HCT116 (cell line): ENCODE data around the gene TAF5L. TPM values are rescaled to one million over a fixed set of nuclear protein-coding genes. Genes with fewer than 3 reads are reported as not detected.
A peak's percentile ranks its signal among the peaks of the same experiment; 100 is the strongest.

ENCODE experiments used
- ATAC-seq: fragments of 200-7000 bp; cut with Tn5 transposase; 2 replicates; pipeline ENCODE4 v1.9.1; 2020; ENCODE audit warnings: mild to moderate bottlenecking, moderate library complexity
- Bru-seq: library from RNA; stranded (reverse); fragments of 400-500 nt; gene quantifications from one replicate; lab custom pipeline; 2021; lab: Mats Ljungman, UMichigan
- BruChase-seq, 2 experiments: library from RNA; stranded (reverse); fragments of 400-500 nt; gene quantifications; one replicate each; lab custom pipeline; 2021; lab: Mats Ljungman, UMichigan
- BruUV-seq: library from RNA; stranded (reverse); fragments of 400-500 nt; replicated peaks from 2 replicates; lab custom pipeline; 2021; lab: Mats Ljungman, UMichigan
- CTCF ChIA-PET: fragments of 300-600 bp; sonication (Branson Sonifier 250); formaldehyde crosslinking; loops from one replicate; lab custom pipeline; 2021; ENCODE audit warnings: antibody characterized with exemption; lab: Charles Lee
- POLR2A ChIA-PET: fragments of 300-600, 350-600 bp; sonication (Branson Sonifier 250); formaldehyde crosslinking; loops from one replicate; lab custom pipeline; 2021; ENCODE audit warnings: antibody characterized with exemption; lab: Charles Lee
- RAD21 ChIA-PET, 2 experiments: fragments of 300-600 bp; sonication (Branson Sonifier 250); formaldehyde crosslinking; loops; one replicate each; lab custom pipeline; 2023; ENCODE audit warnings: low total read pairs in 2 of 2; ENCODE audit not compliant: uncharacterized antibody in 2 of 2, unreplicated experiment in 2 of 2, low non-redundant PET in 1 of 2; lab: Charles Lee
- DNase-seq: peaks from one replicate; pipeline ENCODE4 v3.0.0-alpha.2; 2010; ENCODE audit warnings: low read depth, low spot score
- H2AFZ ChIP-seq: fragments of 200-600 bp; shearing (Covaris generic), sonication (generic); 2 replicates; pipeline ENCODE4 v1.6.1; 2017; ENCODE audit warnings: low read depth, mixed run types, mixed read lengths, antibody characterized with exemption, low read length; ENCODE audit not compliant: poor library complexity, severe bottlenecking
- H3K27ac ChIP-seq: 2 replicates; pipeline ENCODE4 v1.5.1; 2012; ENCODE audit warnings: low read depth, low read length
- H3K27me3 ChIP-seq: fragments of 200-600 bp; sonication (generic); 2 replicates; pipeline ENCODE4 v1.6.1; 2016; ENCODE audit warnings: mixed run types, low read length, mixed read lengths; ENCODE audit not compliant: insufficient read depth
- H3K36me3 ChIP-seq, 2 experiments: fragments of 200-500 bp in 1 of 2; fragments of 200-600 bp in 1 of 2; sonication (Bioruptor generic) in 1 of 2; sonication (generic) in 1 of 2; 2 replicates each; pipeline versions ENCODE4 v1.5.1 to v1.6.1; 2014 to 2016; ENCODE audit warnings: low read length in 2 of 2, inconsistent platforms in 1 of 2, mixed read lengths in 1 of 2, mixed run types in 1 of 2; ENCODE audit not compliant: insufficient read depth in 2 of 2, control insufficient read depth in 1 of 2
- H3K4me1 ChIP-seq, 2 experiments: fragments of 200-600 bp in 1 of 2; sonication (generic) in 1 of 2; 2 replicates each; pipeline versions ENCODE4 v1.5.1 to v1.6.1; 2012 to 2017; ENCODE audit warnings: low read length in 2 of 2, inconsistent platforms in 1 of 2, mild to moderate bottlenecking in 1 of 2, mixed read lengths in 1 of 2, mixed run types in 1 of 2, moderate library complexity in 1 of 2; ENCODE audit not compliant: insufficient read depth in 2 of 2, control insufficient read depth in 1 of 2
- H3K4me2 ChIP-seq: fragments of 200-600 bp; sonication (generic); 2 replicates; pipeline ENCODE4 v1.6.1; 2017; ENCODE audit warnings: mixed run types, low read length, mixed read lengths
- H3K4me3 ChIP-seq, 2 experiments: fragments of 200-600 bp in 1 of 2; sonication (generic) in 1 of 2; replicated peaks in 1 of 2; 2 replicates each; pipeline ENCODE4 v1.5.1; 2011 to 2016; ENCODE audit warnings: low read length in 2 of 2, control low read depth in 1 of 2, low read depth in 1 of 2, mild to moderate bottlenecking in 1 of 2, mixed read lengths in 1 of 2, mixed run types in 1 of 2
- H3K79me2 ChIP-seq: fragments of 200-600 bp; sonication (generic); 2 replicates; pipeline ENCODE4 v1.6.1; 2017; ENCODE audit warnings: mild to moderate bottlenecking, mixed run types, low read length, moderate library complexity, mixed read lengths; ENCODE audit not compliant: insufficient read depth
- H3K9ac ChIP-seq: fragments of 200-600 bp; sonication (generic); 2 replicates; pipeline ENCODE4 v1.6.1; 2016; ENCODE audit warnings: low read length, mixed read lengths
- H3K9me2 ChIP-seq: fragments of 200-600 bp; sonication (generic), shearing (Covaris generic); 2 replicates; pipeline ENCODE4 v1.6.1; 2017; ENCODE audit warnings: mixed run types, mild to moderate bottlenecking, moderate library complexity; ENCODE audit not compliant: insufficient read depth
- H3K9me3 ChIP-seq, 2 experiments: fragments of 200-500 bp in 1 of 2; fragments of 200-600 bp in 1 of 2; sonication (Bioruptor generic) in 1 of 2; sonication (generic) in 1 of 2; 2 replicates each; pipeline ENCODE4 v1.6.1; 2014 to 2017; ENCODE audit warnings: low read length in 2 of 2, mixed read lengths in 2 of 2, inconsistent platforms in 1 of 2, low read depth in 1 of 2, mild to moderate bottlenecking in 1 of 2, mixed run types in 1 of 2, moderate library complexity in 1 of 2; ENCODE audit not compliant: control insufficient read depth in 1 of 2, insufficient read depth in 1 of 2
- H4K20me1 ChIP-seq: fragments of 200-600 bp; sonication (generic), shearing (Covaris generic); 2 replicates; pipeline ENCODE4 v1.6.1; 2017; ENCODE audit warnings: mixed run types, mild to moderate bottlenecking, moderate library complexity; ENCODE audit not compliant: insufficient read depth
- ATF3 ChIP-seq: IDR thresholded peaks from 2 replicates; pipeline ENCODE4 v1.6.1; 2012
- CEBPB ChIP-seq: IDR thresholded peaks from 2 replicates; pipeline ENCODE4 v1.6.1; 2012; ENCODE audit warnings: low read depth
- EGR1 ChIP-seq: IDR thresholded peaks from 2 replicates; pipeline ENCODE4 v1.6.1; 2012; ENCODE audit warnings: low read depth
- ELF1 ChIP-seq: IDR thresholded peaks from 2 replicates; pipeline ENCODE4 v1.6.1; 2012; ENCODE audit warnings: low read depth, borderline replicate concordance
- EZH2 ChIP-seq: fragments of 200-600 bp; sonication (generic); IDR thresholded peaks from 2 replicates; pipeline ENCODE4 v1.6.1; 2017; ENCODE audit warnings: antibody characterized with exemption, mixed run types
- EZH2phosphoT487 ChIP-seq: fragments of 200-600 bp; IDR thresholded peaks from 2 replicates; pipeline ENCODE4 v1.6.1; 2018; ENCODE audit warnings: antibody characterized with exemption, borderline replicate concordance
- FOSL1 ChIP-seq: IDR thresholded peaks from 2 replicates; pipeline ENCODE4 v1.6.1; 2012; ENCODE audit warnings: low read depth
- JUND ChIP-seq: IDR thresholded peaks from 2 replicates; pipeline ENCODE4 v1.6.1; 2012
- POLR2A ChIP-seq: IDR thresholded peaks from 2 replicates; pipeline ENCODE4 v1.7.0; 2011; ENCODE audit warnings: borderline replicate concordance; ENCODE audit not compliant: insufficient read depth, insufficient read length; ENCODE audit errors: extremely low read depth
- REST ChIP-seq: IDR thresholded peaks from 2 replicates; pipeline ENCODE4 v1.6.1; 2012; ENCODE audit warnings: low read depth
- SIN3A ChIP-seq: IDR thresholded peaks from 2 replicates; pipeline ENCODE4 v1.6.1; 2012; ENCODE audit warnings: low read depth
- SP1 ChIP-seq: IDR thresholded peaks from 2 replicates; pipeline ENCODE4 v1.6.1; 2012; ENCODE audit warnings: low read depth
- SRF ChIP-seq: IDR thresholded peaks from 2 replicates; pipeline ENCODE4 v1.6.1; 2012; ENCODE audit warnings: low read depth
- TCF7L2 ChIP-seq: IDR thresholded peaks from 2 replicates; pipeline ENCODE4 v1.7.0; 2011; ENCODE audit warnings: borderline replicate concordance, inconsistent platforms; ENCODE audit not compliant: insufficient read depth, insufficient read length; ENCODE audit errors: extremely low read depth
- YY1 ChIP-seq: IDR thresholded peaks from 2 replicates; pipeline ENCODE4 v1.6.1; 2011; ENCODE audit warnings: low read length, low read depth, moderate library complexity, mild to moderate bottlenecking; ENCODE audit not compliant: insufficient replicate concordance; ENCODE audit errors: extremely low read depth
- ZBTB33 ChIP-seq: IDR thresholded peaks from 2 replicates; pipeline ENCODE4 v1.6.1; 2011; ENCODE audit warnings: mild to moderate bottlenecking, low read length, moderate library complexity; ENCODE audit not compliant: insufficient replicate concordance; ENCODE audit errors: extremely low read depth
- ZFX ChIP-seq: fragments of 450-650 bp; IDR thresholded peaks from 2 replicates; pipeline ENCODE4 v1.6.1; 2017
- ZNF274 ChIP-seq: fragments of 200-500 bp; sonication (Bioruptor generic); IDR thresholded peaks from 2 replicates; pipeline ENCODE4 v1.6.1; 2014; ENCODE audit warnings: mild to moderate bottlenecking, low read depth, low read length, inconsistent platforms
- intact Hi-C: fragments of 100-400 bp; cut with micrococcal nuclease; formaldehyde crosslinking; loops from 2 replicates; pipeline ENCODE4 v1.10.0; 2022
- long read RNA-seq: library from polyadenylated mRNA; unstranded; transcript quantifications from one replicate; pipeline ENCODE4 v2.0.0, GENCODE V29; 2021; ENCODE audit not compliant: unreplicated experiment
- polyA plus RNA-seq: library from polyadenylated mRNA; unstranded; fragments of >200 nt; gene quantifications from 2 replicates; pipeline ENCODE4 v1.2.1, GENCODE V29; 2012; ENCODE audit warnings: missing spikeins
- total RNA-seq: library from RNA; stranded (reverse); gene quantifications from one replicate; pipeline ENCODE4 v1.2.1, GENCODE V29; 2021; ENCODE audit not compliant: unreplicated experiment

TAF5L gene
- total RNA-seq (22.4 TPM), Bru-seq, nascent RNA (percentile 76 among the genes with signal in this experiment), BruChase-seq, experiment 1, labeled RNA remaining after a 6-hour chase (percentile 71 among the genes with signal in this experiment), BruChase-seq, experiment 2, labeled RNA remaining after a 2-hour chase (percentile 72 among the genes with signal in this experiment)
- polyA plus RNA-seq: 15.4 and 16.4 TPM in 2 replicates
- long read RNA-seq, full-length matches to known transcripts: 4 of 13 reads
- long read RNA-seq, partial matches to known transcripts: 0 of 13 reads
- long read RNA-seq, other reads (novel, unspliced or antisense): 9 of 13 reads

GRCh38 chr1:229625915-229626831 lies at the start of gene TAF5L, which contains the start of gene URB2:
TSS of gene TAF5L (minus strand) at chr1:229626122. CDS start at chr1:229614482, 11,640 bp downstream.
TSS of gene URB2 (plus strand) at chr1:229626247. CDS start at chr1:229627634, 1,387 bp downstream.
- Histone ChIP-seq H3K79me2 (peaks cover 93% of the 10 kb centered on the region), H3K9me3 (no peaks in the 10 kb centered on the region), H3K4me2 (peak within 1 kb of the TSS; percentile 88), H2AFZ (peak within 1 kb of the TSS; percentile 64), H3K4me3 (peak within 1 kb of the TSS; percentile 91 to 97), H3K9ac (peak within 1 kb of the TSS; percentile 88), H3K27me3 (no peaks in the 10 kb centered on the region), H3K9me2 (no peaks in the 10 kb centered on the region), H3K36me3 (peaks cover 0 to 7% of the 10 kb centered on the region in 2 experiments; a peak in 1 of 4 replicates), H3K4me1 (peaks cover 11 to 18% of the 10 kb centered on the region in 2 experiments; a peak in 3 of 4 replicates), H4K20me1 (no peaks in the 10 kb centered on the region; the same call in 1 of the 2 replicates), H3K27ac (peak within 1 kb of the TSS; percentile 72)
- RAD21 ChIA-PET: no interaction called here
- ATAC-seq (peak; percentile 94), DNase-seq (peak; percentile 77)
- no TSS peak for BruUV-seq
- CTCF ChIA-PET: interaction anchor here (3.5 kb wide), 1 partner anchor 68 kb away, joined by 19 read pairs; the partner anchor contains the start of gene ABCB10
- POLR2A ChIA-PET: interaction anchor here (0.7 kb wide), 1 partner anchor 1716 kb away, joined by 3 read pairs; no protein-coding TSS in a partner anchor
- intact Hi-C loops: loop anchor here (1.0 to 10.0 kb wide), 2 partner anchors 67 to 371 kb away; no protein-coding TSS in a partner anchor
- TF ChIP-seq REST: no peak
- no peak for TF ChIP-seq ZNF274
- no peak for TF ChIP-seq JUND
- no peak for TF ChIP-seq EZH2phosphoT487
- TF ChIP-seq TCF7L2: peak; percentile 53
- TF ChIP-seq SIN3A: peak; percentile 96
- TF ChIP-seq ATF3: no peak
- no peak for TF ChIP-seq EZH2
- peak; percentile 79 for TF ChIP-seq SP1
- TF ChIP-seq SRF: peak; percentile 83
- peak; percentile 75 for TF ChIP-seq YY1
- TF ChIP-seq POLR2A: no peak
- TF ChIP-seq FOSL1: no peak
- TF ChIP-seq CEBPB: no peak
- no peak for TF ChIP-seq ELF1
- peak; percentile 84 for TF ChIP-seq ZFX
- TF ChIP-seq ZBTB33: peak; percentile 65
- no peak for TF ChIP-seq EGR1
